GF-D8 (cell line): ENCODE data around the gene ROPN1B.

Source experiments
- DNase-seq: peaks from one replicate; lab custom pipeline; 2025; lab: John Stamatoyannopoulos, UW

The ROPN1B gene

DNA sequence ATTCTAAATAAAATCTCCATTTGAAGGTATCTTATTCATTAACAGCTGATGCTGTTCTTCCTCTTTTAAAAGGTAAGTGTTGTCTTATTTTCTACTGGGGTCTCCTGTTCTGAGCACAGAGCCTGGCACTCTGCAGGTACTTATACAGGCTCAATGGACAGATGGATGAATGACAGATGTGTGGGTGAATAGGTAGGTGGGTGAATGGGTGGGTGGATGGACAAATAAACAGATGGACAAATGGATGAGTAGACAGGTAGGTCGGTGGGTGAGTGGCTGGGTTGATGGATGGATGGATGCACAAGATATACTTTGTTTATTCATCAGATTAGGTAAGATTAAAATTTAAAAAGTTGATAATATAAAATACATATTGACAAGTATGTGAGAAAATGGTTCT, 61.5 kb downstream of the ROPN1B start:
- no peak for DNase-seq

DNA sequence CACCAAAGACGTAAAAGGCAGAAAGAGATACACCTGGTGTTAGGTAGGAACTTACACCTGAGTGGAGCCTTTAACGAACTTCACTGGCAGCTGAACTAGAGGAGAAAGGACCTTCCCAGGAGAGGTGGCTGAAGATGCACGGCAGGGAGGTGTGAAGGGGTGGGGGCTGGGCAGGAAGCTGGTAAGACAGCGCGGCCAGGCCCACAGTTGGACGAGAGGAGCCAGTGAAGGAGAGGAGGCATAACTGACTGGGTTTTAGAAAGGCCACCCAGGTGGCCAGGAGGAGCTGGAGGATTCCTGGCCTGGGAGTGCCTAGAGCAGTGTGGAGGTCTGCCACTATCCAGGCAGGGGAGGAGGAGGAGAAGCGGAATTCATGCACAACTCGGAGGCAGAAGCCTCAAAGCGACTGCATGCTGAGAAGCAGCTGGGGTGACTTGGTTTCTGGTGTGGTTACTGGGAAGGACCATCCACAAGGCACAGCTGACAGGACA, 63.0 kb downstream of the ROPN1B start:
- no peak for DNase-seq
